Renal cortex interstitium (tissue), 15 donors: ENCODE measurements around the gene MXI1. TPM values are rescaled to one million over a fixed set of nuclear protein-coding genes. Genes with fewer than 3 reads are reported as not detected.

Source experiments
- DNase-seq, 11 donors: peaks; one replicate each; pipeline ENCODE4 v3.0.0-alpha.2; 2013; ENCODE audit warnings: low read depth in 9 of 11, low spot score in 4 of 11; ENCODE audit errors: extremely low read depth in 1 of 11
- long read RNA-seq, 16 experiments: transcript quantifications; one replicate each; lab custom pipeline, GENCODE V29; 2026
- polyA plus RNA-seq, 3 donors: library from polyadenylated mRNA; unstranded; fragments of 120-200 nt; gene quantifications; one replicate each; pipeline ENCODE4 v1.2.1, GENCODE V29; 2013; ENCODE audit not compliant: insufficient read length in 3 of 3

The MXI1 gene
- 10 to 100 TPM; 41.5 to 57.5 (median 49.8) TPM for polyA plus RNA-seq
- long read RNA-seq, donor 1, transcript MXI1-202 (6 exons, 3,470 nt) = major isoform, 8 of 13 reads
- long read RNA-seq, donor 1, transcript MXI1-201 (6 exons, 2,424 nt) = minor isoform, 5 of 13 reads
- long read RNA-seq, donor 1, partial matches to known transcripts = 0 of 13 reads
- long read RNA-seq, donor 1, other reads (novel, unspliced or antisense) = 0 of 13 reads
- long read RNA-seq, donor 2, transcript MXI1-201 (6 exons, 2,424 nt) = major isoform, 5 of 8 reads
- long read RNA-seq, donor 2, partial matches to known transcripts = 0 of 8 reads
- long read RNA-seq, donor 2, other reads (novel, unspliced or antisense) = 0 of 8 reads
- long read RNA-seq, donor 3, transcript MXI1-201 (6 exons, 2,424 nt) = major isoform, 7 of 16 reads
- long read RNA-seq, donor 3, partial matches to known transcripts = 6 of 16 reads
- long read RNA-seq, donor 3, other reads (novel, unspliced or antisense) = 0 of 16 reads
- long read RNA-seq, donor 4, partial matches to known transcripts = 0 of 8 reads
- long read RNA-seq, donor 4, other reads (novel, unspliced or antisense) = 0 of 8 reads
- long read RNA-seq, donor 5 = 0 reads
- long read RNA-seq, donor 6, partial matches to known transcripts = 0 of 4 reads
- long read RNA-seq, donor 6, other reads (novel, unspliced or antisense) = 0 of 4 reads
- long read RNA-seq, donor 7, transcript MXI1-201 (6 exons, 2,424 nt) = major isoform, 6 of 7 reads
- long read RNA-seq, donor 7, partial matches to known transcripts = 0 of 7 reads
- long read RNA-seq, donor 7, other reads (novel, unspliced or antisense) = 0 of 7 reads
- long read RNA-seq, donor 8, transcript MXI1-202 (6 exons, 3,470 nt) = minor isoform, 5 of 13 reads
- long read RNA-seq, donor 8, transcript MXI1-201 (6 exons, 2,424 nt) = major isoform, 8 of 13 reads
- long read RNA-seq, donor 8, partial matches to known transcripts = 0 of 13 reads
- long read RNA-seq, donor 8, other reads (novel, unspliced or antisense) = 0 of 13 reads
- long read RNA-seq, donor 9, partial matches to known transcripts = 0 of 6 reads
- long read RNA-seq, donor 9, other reads (novel, unspliced or antisense) = 0 of 6 reads
- long read RNA-seq, donor 10, transcript MXI1-201 (6 exons, 2,424 nt) = major isoform, 5 of 14 reads
- long read RNA-seq, donor 10, partial matches to known transcripts = 5 of 14 reads
- long read RNA-seq, donor 10, other reads (novel, unspliced or antisense) = 0 of 14 reads
- long read RNA-seq, donor 11, partial matches to known transcripts = 0 of 8 reads
- long read RNA-seq, donor 11, other reads (novel, unspliced or antisense) = 0 of 8 reads
- long read RNA-seq, donor 12 = 0 reads
- long read RNA-seq, donor 13 = 0 reads
- long read RNA-seq, donor 14, transcript MXI1-202 (6 exons, 3,470 nt) = major isoform, 5 of 6 reads
- long read RNA-seq, donor 14, partial matches to known transcripts = 0 of 6 reads
- long read RNA-seq, donor 14, other reads (novel, unspliced or antisense) = 0 of 6 reads
- long read RNA-seq, donor 15, partial matches to known transcripts = 5 of 15 reads
- long read RNA-seq, donor 15, other reads (novel, unspliced or antisense) = 8 of 15 reads
- long read RNA-seq, donor 16, transcript MXI1-201 (6 exons, 2,424 nt) = minor isoform, 13 of 34 reads
- long read RNA-seq, donor 16, transcript MXI1-202 (6 exons, 3,470 nt) = major isoform, 14 of 34 reads
- long read RNA-seq, donor 16, partial matches to known transcripts = 7 of 34 reads
- long read RNA-seq, donor 16, other reads (novel, unspliced or antisense) = 0 of 34 reads

DNA sequence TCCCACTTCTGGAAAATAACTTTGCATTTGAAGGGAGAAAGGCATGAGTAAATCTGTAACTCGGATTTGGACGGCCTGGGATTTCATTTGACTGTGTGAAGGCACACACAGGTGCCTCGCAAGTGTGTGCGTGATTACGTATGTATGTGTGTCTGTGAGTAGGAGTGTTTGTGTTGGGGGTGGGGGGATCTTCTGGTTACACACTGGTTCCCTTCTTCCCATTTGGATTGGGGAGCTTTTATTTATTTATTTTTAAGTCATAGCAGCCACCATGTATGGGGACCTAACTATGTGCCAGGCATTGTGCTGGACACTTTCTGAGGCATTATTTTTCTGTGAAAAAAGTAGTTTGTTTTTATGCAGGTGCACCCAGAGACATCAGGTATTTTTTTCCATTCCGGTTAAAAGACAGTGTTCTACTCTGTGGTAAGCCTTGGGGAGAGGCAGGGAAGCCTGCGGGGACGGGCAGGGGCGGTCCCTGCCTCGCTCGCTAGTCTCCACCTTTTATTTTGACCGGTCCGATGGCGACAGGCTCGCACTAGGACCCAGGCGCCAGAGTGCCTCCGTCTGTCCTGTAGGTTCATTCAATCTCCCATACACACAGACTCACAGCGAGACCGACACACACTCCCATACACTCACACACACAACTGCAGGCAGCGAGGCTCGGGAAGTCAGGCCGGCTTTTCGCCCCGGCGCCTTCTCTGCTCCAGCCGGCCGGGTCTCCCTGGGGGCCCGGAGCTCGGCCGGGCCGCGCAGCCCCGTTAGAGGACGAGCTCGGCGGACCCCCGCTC is at the start of gene MXI1:
TSS of gene MXI1 (plus strand) at position 595 of the 794 bp plus-strand sequence. CDS start 204 bp downstream, outside the sequence.
- DNase-seq = peak in 7 of 11 donors; percentile 40 to 78 (median 64)

DNA sequence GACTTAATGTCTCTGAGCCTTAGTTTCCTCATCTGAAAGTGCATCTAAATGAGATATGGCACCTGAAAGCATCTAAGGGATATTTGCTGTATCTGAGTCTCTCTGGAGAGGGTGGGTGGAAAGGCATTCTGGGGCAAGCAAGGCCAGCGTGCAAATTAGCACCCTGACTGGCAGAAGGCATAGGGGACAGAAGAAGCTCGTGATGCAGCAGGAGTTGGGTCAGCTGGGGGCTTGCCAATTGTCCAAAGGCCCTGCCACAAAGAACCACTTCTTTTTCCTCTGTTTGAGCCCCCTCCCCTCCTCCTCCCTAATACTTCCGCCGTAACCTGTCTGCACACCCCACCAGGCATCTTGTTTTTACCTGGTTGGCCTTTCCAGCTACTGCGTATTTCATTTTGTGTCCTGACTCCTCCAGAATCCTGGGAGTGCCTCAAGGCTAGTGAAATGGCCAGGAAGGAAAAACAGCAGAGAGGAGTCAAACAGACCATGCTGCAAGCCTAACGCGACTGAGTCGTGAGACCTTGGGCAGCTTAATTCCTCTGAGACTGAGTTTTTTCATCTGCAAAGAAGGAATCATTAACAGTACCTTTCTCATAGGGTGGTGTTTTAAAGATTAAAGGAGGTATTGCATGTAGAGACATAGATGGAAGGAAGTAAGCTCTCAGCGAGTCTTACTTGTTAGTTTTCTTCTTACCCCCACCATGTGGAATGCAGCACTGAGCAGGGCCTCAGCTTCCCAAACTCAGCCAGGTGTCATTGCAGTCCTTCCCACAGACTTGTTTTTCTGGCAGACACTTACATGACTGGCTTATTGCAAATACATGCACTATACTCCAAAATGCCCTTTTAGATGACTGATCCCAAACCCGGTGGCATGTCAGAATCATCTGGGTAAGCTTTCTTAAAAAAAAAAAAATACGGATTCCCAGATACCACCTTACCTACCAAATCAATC is 49.1 kb upstream of the MXI1 start:
- DNase-seq = no peak

- no peak for DNase-seq
These were observed 47.3 kb upstream of the MXI1 start for GRCh38 chr10:110160081-110160480.

DNA sequence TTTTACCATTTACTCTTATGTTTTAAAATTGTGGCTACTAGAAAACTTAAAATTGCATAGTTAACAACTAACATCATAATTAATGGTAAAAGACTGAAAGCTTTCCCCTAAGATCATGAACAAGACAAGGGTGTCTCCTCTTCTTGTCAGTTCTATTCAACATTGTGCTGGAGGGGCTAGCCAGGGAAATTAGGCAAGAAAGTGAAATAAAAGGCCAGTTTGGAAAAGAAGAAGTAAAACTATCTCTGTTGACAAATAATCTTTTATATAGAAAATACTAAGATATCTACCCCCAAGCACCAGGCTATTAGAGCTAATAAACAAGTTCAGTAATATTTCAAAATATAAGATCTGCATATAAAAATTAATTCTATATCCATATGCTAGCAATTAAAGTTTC is 46.9 kb upstream of the MXI1 start:
- DNase-seq = no peak

GRCh38 chr10:110162741-110163145 is 44.7 kb upstream of the MXI1 start:
- DNase-seq = no peak

DNA sequence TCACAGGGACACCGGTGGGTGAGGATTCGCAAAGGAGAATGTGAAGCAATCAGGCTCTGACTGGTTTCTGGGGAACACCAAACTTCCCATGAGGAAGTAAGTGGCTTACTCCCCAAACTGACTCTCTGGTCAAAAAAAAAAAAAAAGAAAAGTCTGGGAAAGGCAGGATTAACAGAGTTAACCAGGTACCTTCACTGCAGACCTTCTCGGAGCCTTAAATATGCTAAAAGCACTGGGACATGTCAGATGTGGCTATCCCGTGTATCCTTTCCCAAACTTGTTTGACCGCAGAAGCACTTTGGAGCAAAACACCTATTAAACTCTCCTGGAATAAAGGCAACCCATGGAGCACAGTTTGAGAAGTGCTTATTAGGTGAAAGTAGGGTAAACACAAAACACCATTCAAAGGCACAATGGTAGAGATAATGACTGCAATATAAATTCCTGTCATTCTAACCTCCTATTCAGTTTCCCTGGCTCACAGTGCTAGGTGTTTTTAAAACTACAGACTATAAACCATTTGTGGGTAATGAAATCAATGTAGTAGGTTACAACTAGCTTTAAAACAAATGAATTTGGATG is 44.1 kb upstream of the MXI1 start:
- no peak for DNase-seq

- no peak for DNase-seq
These were observed 43.6 kb upstream of the MXI1 start for GRCh38 chr10:110163841-110164240.

DNA sequence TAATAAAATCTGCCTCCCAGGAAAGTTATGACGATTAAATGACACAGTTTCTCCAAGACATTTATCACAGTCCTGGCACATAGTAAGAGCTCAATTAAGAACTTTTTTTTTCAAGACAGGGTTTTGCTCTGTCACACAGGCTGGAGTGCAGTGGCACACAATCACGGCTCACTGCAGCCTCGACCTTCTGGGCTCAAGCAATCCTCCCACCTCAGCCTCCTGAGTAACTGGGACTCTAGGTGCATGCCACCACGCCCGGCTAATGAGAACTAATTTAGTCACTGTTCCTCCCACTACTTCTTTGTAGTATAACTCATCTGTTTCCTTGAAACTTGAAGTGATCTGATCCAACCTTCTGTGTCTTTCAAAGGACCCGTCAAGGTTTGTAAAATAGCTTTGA is 42.2 kb upstream of the MXI1 start:
- no peak for DNase-seq

GRCh38 chr10:110167149-110167548 is 40.3 kb upstream of the MXI1 start:
- DNase-seq = no peak

GRCh38 chr10:110168601-110169481 is 38.6 kb upstream of the MXI1 start:
- DNase-seq = no peak

DNA sequence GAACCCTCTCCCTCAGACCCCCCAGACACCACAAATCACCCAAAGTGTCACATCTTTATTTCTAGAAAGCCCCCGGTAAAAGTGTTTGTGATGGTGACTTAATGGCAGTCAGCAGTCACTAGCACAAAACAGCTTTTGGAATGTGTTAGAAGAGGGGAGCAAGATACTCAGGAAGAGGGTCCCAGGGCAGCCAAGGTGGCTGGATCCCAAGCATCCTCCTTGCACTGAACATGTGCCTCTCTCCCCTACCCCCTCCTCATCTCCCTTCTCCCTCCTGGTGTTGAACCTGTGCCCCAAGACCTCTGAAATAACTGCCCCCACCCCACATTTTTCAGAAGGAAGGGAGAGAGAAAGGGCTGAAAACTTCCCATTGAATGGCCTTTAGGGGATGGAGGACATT is 37.8 kb upstream of the MXI1 start:
- DNase-seq = no peak

GRCh38 chr10:110170142-110170971 is 37.0 kb upstream of the MXI1 start:
- no peak for DNase-seq

GRCh38 chr10:110171032-110171431 is 36.4 kb upstream of the MXI1 start:
- DNase-seq = no peak

DNA sequence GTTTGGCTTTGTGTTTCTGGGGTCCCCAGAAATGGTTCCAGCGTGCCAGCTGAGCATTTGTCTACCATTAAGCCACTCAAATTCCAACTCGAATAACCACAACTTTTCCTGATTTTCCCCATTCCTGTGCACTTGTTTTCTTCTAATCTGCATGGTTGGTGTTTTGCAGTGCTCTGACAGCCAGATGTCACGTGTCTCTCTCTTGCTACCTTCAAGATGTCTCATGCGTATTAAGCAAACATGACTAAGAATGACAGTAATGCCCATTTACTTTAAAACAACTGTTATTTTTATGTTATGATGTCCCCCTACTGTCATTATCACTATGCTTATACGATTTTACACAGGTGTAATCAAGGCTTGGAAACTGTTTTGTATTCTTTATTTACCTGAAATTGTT is 35.2 kb upstream of the MXI1 start:
- no peak for DNase-seq
